Stimulated activated CD8-positive, alpha-beta memory T cell treated with anti-CD3 and anti-CD28 coated beads, Interleukin-15, amount 100 ng/mL, for 48 hours (primary cell): Measurements from ENCODE around the gene CAMSAP3.

Experiments
- DNase-seq, 2 donors: peaks; one replicate each; pipeline ENCODE4 v3.0.0-alpha.2; 2020; ENCODE audit warnings: low read depth in 2 of 2

Gene CAMSAP3

GRCh38 chr19:7647156-7647555, 51.5 kb downstream of the CAMSAP3 start:
- DNase-seq, result no peak

DNA sequence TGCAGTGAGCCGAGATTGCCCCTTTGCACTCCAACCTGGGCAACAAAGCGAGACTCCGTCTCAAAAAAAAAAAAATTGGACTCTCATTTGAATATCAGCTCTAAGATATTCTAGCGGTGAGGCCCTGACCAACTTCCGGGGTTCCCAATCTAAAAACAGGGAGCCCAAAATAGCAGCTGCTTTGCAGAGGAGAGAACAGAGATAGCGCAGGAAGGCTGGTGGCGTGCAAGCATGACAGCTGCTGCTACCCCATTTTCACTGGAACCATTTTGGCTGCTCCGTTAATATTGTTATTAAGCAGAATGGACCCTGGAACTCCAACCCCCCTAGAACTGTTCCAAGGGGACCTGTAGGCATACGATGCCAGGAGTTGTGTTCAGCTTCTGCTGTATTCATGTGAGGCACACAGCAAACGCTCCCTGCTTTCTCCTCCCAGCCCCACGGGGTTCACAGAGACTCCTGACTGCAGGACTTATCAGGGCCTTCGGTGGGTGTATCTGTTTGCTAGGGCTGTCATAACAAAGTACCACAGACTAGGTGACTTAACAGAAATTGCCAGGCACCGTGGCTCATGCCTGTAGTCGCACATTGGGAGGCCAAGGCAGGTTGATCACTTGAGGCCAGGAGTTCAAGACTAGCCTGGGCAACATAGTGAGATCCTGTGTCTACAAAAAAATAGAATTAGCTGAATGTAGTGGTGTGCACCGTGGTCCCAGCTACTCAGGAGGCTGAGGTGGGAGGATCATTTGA, 52.8 kb downstream of the CAMSAP3 start:
- DNase-seq, result no peak

GRCh38 chr19:7650148-7650547, 54.5 kb downstream of the CAMSAP3 start:
- DNase-seq, result no peak

DNA sequence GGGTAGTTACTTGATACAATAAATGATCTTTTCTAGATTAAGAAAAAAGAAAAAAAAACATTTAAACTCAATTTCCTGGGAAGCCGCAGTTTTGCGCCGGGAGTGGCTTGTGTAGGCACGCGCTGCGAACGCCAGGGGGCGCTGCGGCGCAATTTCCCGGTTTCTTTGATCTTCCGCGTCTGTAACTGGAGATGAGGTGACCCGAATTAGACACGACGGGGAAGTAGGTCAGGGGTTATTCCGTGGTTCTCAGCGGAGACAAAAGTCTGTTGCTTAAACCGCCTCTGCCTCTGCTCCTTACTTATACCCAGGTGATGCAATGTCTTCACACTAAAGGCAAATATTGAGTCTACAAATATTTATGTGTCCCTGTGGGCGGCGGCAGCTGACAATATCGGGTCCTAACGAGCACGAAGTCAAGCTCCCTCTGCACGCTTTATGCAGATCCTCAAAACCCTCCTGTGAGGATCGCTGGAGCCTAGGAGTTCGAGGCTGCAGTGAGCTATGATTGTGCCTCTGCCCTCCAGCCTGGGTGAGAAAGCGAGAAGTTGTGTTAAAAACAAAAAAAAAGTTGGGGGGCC, 56.5 kb downstream of the CAMSAP3 start:
- peak; percentile 62 for DNase-seq

DNA sequence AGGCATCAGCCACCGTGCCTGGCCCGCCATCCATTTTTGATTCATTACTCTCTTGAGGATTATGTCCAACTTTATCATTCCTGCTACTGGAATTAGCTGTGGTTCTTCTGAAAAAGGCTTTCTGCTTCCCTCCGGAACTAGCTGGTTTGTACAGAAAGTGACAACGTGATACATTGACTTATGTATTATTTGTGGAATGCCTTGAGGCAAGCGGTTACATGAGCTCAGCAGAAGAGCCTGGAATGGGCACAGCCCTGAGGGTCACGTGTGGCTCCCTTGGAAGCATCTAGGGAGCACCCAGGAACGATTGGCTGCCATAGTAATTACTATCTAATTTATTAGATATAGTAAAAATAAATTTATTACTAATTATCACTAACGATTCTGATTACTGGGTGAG, 58.7 kb downstream of the CAMSAP3 start:
- no peak for DNase-seq

DNA sequence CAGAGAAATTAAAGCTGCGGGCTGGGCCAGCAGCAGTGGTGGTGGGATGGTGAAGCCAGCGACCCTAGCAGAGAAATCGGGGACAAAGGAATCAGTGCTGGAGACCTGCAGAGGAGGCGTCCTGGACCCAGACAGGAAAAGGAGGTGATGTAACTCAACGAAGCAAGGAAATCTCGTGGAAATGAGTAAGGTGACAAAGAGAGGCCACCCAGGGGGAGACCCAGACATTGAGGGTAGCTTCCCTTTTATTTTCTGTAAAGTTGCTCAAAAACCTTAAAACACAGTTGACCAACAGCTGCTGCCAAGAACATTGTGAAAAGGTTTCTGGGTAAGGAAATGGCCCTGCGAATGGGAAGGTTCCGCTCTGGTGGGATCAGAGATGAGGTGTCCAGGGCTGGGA, 59.9 kb downstream of the CAMSAP3 start:
- no peak for DNase-seq

DNA sequence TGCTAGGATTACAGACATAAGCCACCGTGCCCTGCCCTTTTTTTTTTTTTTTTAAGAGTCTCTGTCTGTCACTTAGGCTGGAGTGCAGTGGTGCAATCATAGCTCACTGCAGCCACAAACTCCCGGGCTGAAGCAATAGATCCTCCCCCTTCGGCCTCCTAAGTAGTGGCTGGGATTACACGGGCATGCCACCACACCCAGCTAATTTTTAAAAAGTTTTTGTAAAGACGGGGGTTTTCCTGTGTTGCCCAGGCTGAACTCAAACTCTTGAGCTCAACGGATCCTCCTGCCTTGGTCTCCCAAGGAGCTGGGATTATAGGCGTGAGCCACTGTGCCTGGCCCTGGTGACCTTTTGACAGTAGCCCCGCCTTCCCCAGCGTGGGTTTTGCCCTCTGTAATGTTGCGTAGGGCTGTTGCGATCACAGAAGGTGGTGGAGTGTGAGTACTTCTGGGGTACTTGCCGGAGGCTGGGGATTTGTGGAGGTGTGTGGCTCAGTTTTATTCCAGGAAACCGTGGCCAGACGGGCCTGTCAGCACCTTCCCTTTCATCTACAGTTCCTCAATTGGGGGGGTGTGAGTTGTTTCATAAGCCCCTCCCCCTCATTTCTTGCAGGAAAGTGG, 61.6 kb downstream of the CAMSAP3 start:
- DNase-seq, result peak in 1 of 2 donors; percentile 46

- no peak for DNase-seq
These were observed 62.6 kb downstream of the CAMSAP3 start for GRCh38 chr19:7658219-7658686.

DNA sequence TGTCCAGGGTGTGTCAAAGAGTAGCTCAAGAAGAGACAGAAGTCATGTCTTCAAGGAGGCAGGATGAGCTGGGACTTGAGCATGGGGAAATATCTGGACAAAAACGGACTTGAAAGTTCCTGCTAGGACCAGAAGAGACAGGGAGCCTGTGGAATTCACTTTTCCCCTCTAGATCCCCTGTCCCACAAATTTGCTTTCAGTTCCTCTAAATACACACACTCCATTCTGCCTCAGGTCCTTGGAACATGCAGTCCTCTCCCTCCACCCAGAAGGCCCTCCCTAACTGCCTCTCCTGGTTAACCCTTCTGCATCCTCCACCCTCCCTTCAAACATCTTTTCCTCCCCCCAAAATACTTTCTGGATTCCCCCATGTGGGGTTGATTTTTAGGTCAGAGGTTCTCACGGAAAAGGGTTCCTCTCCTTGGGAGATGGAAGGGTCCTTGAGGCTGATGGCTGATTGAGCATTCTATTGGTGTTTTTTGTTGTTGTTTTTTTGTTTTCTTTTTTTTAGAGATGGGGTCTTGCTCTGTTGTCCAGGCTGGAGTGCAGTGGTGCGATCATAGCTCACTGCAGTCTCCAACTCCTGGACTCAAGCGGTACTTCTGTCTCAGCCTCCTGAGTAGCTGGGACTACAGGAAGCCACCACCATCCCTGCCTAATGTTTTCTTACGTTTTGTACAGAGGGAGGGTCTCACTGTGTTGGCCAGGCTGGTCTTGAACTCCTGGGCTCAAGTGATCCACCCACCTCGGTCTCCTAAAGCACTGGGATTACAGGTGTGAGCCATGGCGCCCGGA, 66.3 kb downstream of the CAMSAP3 start:
- no peak for DNase-seq

- DNase-seq, result no peak
These were observed 67.0 kb downstream of the CAMSAP3 start for GRCh38 chr19:7662657-7663056.

DNA sequence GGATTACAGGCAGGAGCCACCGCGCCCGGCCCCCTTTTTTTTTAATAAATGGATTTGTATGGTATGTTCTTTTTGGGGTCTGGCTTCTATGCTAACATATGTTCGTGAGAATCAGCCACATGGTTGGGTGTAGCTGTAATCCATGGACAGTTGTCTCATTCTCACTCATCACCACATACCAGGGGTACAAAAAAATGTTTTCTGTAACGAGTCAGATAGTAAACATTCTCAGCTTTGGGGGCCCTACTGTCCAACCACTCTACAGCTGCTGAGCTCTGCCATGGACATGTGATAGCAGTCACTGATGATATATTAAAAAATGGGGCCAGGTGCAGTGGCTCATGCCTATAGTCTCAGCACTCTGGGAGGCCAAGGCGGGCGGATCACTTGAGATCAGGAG, 68.0 kb downstream of the CAMSAP3 start:
- no peak for DNase-seq

GRCh38 chr19:7665076-7665475, 69.4 kb downstream of the CAMSAP3 start:
- DNase-seq, result no peak
